ENCODE results near the gene RORC.

The RORC gene

GRCh38 chr1:151835596-151835995 lies 4.0 kb upstream of the RORC start:
- DNase-seq (ENCODE audit: low read depth): no peak
- no peak overlapping the region for H3K4me3 ChIP-seq (ENCODE audit: low read depth, low read length)
- TF ChIP-seq, protein P1, sequence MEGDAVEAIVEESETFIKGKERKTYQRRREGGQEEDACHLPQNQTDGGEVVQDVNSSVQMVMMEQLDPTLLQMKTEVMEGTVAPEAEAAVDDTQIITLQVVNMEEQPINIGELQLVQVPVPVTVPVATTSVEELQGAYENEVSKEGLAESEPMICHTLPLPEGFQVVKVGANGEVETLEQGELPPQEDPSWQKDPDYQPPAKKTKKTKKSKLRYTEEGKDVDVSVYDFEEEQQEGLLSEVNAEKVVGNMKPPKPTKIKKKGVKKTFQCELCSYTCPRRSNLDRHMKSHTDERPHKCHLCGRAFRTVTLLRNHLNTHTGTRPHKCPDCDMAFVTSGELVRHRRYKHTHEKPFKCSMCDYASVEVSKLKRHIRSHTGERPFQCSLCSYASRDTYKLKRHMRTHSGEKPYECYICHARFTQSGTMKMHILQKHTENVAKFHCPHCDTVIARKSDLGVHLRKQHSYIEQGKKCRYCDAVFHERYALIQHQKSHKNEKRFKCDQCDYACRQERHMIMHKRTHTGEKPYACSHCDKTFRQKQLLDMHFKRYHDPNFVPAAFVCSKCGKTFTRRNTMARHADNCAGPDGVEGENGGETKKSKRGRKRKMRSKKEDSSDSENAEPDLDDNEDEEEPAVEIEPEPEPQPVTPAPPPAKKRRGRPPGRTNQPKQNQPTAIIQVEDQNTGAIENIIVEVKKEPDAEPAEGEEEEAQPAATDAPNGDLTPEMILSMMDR (IDR thresholded peaks at IDR 0.05; ENCODE audit: insufficient read depth, low read depth, low read length, missing control alignments): no peak

DNA sequence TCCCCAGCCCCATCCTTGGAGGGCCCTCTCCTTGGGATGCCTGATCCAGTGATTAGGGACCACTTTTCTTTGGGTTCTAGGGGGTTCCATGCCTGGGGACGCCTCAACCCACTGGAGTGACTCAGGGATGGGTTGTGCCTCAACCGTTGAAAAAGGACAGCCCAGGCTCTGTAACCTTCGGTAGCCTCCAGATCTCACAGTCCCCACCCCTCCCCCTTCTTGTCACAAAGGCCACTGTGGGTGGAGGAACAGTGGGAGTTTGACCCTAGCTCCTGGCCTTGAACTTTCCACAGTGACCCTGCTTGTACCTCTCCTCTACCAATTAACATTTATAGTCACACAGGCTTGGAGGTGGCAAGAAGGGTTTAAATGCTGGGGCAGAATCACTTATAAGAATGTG lies 2.6 kb upstream of the RORC start:
- TF ChIP-seq, protein P1 (IDR thresholded peaks at IDR 0.05; ENCODE audit: insufficient read depth, low read depth, low read length, missing control alignments): no peak
- no peak for DNase-seq (ENCODE audit: low read depth)
- no peak overlapping the region for H3K4me3 ChIP-seq (ENCODE audit: low read depth, low read length)

DNA sequence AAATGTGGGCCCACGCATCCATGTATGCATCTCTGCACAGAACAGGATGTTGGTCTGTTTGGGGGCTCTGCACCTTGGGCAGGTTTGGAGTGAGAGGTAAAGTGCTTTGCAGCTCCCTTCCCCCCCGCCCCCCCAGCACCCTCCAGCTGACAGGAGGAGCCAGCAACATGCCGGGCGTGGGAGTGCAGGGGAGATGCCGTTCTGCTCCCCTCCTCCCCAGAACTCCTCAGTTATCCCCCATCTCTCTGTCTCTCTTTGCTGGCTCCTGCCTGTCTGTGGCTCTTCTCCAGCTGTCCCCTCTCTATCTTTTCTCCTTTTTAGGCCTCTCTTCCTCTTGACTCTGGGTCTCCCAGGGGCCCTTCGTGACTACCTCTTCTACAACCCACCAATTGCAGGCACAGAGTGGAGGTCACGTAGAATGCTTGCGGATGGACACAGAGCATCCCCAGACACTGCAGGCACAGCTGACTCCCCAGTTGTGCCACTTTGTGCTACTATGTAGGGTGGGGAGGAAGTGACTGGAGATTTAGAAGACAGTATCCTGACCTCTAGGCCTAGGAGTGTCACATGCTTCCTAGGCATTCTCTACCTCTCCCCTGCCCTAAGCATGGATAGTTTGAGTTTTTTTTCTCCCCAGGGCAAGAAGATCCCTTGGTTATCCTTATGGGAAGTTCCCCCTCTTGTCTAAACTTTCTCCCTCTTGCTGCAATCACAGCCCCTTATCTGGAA lies 1.7 kb upstream of the RORC start:
- DNase-seq (ENCODE audit: low read depth): no peak
- TF ChIP-seq, protein P1 (IDR thresholded peaks at IDR 0.05; ENCODE audit: insufficient read depth, low read depth, low read length, missing control alignments): no peak
- H3K4me3 ChIP-seq (ENCODE audit: low read depth, low read length): no peak overlapping the region

GRCh38 chr1:151832318-151832980 lies 847 bp upstream of the RORC start:
- no peak overlapping the region for H3K4me3 ChIP-seq (ENCODE audit: low read depth, low read length)
- TF ChIP-seq, protein P1 (IDR thresholded peaks at IDR 0.05; ENCODE audit: insufficient read depth, low read depth, low read length, missing control alignments): no peak
- no peak for DNase-seq (ENCODE audit: low read depth)

DNA sequence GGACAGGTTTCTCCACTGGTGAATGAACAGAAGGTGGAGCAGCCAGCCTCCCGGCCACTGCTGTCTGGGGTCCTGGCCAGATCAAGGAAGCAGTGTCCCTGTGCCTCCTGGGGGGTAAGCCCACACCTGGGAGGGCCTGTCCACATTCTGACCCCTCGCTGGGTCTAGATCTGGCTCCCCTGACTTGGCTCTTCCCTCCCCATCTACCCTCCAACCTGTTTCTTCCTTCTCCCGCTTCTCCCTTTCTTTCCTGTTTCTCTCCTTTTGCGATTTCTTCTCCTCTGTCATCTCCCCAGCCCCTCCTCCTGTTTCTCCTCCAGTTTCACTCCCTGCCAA lies 378 bp downstream of the RORC start:
- TF ChIP-seq, protein P1 (IDR thresholded peaks at IDR 0.05; ENCODE audit: insufficient read depth, low read depth, low read length, missing control alignments): no peak
- H3K4me3 ChIP-seq (ENCODE audit: low read depth, low read length): no peak overlapping the region
- DNase-seq (ENCODE audit: low read depth): no peak

DNA sequence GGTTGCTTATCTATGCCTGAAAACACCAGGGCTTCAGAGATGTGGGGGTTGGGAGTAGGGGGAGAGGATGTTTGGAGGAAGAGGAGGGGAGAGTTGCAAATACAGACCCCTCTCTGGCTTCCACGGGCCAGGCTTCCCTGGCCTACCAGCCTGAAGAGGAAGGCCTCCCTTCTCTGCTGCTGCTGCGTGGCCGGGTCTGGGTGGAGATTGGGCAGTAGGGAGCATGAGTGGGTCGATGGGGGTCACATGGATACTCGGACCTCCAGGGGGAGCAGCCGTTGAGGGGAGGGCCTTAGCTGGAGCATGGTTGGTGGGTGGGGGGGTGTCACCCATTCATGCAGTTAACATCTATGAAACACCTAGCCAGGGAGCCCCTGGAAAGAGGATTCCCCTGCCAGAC lies 1.5 kb downstream of the RORC start:
- no peak for DNase-seq (ENCODE audit: low read depth)
- H3K4me3 ChIP-seq (ENCODE audit: low read depth, low read length): no peak overlapping the region
- TF ChIP-seq, protein P1 (IDR thresholded peaks at IDR 0.05; ENCODE audit: insufficient read depth, low read depth, low read length, missing control alignments): no peak

All from GM12865 (cell line).